ENCODE results near the gene CARNS1. TPM values are rescaled to one million over a fixed set of nuclear protein-coding genes. Genes with fewer than 3 reads are reported as not detected.

Gene CARNS1
- total and polyA plus RNA-seq, 12 donors: 0.55 to 26.6 (median 17.4) TPM

- Histone ChIP-seq H3K4me1 (peaks cover 6 to 53% (median 17%) of the 10 kb centered on the region in 9 donors), H3K4me3 (no peak overlapping the region), H3K27me3 (peaks cover 0 to 64% (median 53%) of the 10 kb centered on the region in 7 donors), H3K36me3 (no peaks in the 10 kb centered on the region), H3K9me3 (no peaks in the 10 kb centered on the region), H3K27ac (no peak overlapping the region)
- intact Hi-C loops (cut with DNase I): no loop called here
- 69 to 71% methylated on average over 7 of the region's 7 CpGs for WGBS, 2 donors
- DNase-seq (no peak), ATAC-seq (no peak)
- TF ChIP-seq, protein P1, sequence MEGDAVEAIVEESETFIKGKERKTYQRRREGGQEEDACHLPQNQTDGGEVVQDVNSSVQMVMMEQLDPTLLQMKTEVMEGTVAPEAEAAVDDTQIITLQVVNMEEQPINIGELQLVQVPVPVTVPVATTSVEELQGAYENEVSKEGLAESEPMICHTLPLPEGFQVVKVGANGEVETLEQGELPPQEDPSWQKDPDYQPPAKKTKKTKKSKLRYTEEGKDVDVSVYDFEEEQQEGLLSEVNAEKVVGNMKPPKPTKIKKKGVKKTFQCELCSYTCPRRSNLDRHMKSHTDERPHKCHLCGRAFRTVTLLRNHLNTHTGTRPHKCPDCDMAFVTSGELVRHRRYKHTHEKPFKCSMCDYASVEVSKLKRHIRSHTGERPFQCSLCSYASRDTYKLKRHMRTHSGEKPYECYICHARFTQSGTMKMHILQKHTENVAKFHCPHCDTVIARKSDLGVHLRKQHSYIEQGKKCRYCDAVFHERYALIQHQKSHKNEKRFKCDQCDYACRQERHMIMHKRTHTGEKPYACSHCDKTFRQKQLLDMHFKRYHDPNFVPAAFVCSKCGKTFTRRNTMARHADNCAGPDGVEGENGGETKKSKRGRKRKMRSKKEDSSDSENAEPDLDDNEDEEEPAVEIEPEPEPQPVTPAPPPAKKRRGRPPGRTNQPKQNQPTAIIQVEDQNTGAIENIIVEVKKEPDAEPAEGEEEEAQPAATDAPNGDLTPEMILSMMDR (IDR thresholded peaks at IDR 0.05): no peak
Measured at GRCh38 chr11:67411785-67412152, 3.7 kb upstream of the CARNS1 start.

DNA sequence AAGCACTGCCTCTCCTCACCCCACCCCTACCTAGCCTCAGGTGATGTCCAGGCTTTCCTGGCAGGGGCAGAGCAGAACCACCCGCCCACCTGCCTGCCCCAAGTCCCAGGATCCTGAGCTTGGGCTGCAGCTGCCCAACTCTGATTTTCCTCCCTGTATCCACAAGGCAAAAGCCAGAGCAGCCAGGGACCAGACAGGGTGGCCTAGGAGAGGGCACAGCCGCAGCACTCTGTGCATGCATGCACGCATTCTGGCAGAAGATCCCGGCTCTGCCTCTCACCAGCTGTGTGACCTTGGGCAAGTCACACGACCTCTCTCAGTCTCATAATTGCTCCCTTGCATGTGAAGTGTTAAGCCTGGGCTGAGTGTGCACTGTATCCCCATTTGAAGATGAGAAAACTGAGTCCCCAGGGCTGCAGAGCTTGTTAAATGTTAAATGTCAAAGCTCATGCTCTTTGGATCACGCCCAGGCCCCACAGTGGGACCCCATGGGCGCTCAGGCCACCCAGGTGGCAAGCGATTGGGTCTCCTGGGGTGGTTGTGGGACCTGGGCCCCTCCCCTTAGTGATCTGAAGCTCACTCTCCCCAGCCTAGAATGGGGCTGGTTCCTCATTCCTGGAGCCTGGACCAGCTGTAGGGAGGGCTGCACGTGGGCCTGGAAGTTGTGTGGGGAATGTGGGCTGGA, 2.8 kb upstream of the CARNS1 start:
- DNase-seq (no peak), ATAC-seq (no peak)
- Histone ChIP-seq H3K27me3 (peaks cover 0 to 64% (median 53%) of the 10 kb centered on the region in 7 donors), H3K4me1 (peaks cover 6 to 57% (median 26%) of the 10 kb centered on the region in 9 donors), H3K36me3 (no peaks in the 10 kb centered on the region), H3K9me3 (no peaks in the 10 kb centered on the region), H3K27ac (no peak overlapping the region), H3K4me3 (no peak overlapping the region)
- intact Hi-C loops (cut with DNase I): no loop called here
- TF ChIP-seq, protein P1 (IDR thresholded peaks at IDR 0.05): no peak
- WGBS, 2 donors: 69 to 73% methylated on average over 9 of the region's 9 CpGs

DNA sequence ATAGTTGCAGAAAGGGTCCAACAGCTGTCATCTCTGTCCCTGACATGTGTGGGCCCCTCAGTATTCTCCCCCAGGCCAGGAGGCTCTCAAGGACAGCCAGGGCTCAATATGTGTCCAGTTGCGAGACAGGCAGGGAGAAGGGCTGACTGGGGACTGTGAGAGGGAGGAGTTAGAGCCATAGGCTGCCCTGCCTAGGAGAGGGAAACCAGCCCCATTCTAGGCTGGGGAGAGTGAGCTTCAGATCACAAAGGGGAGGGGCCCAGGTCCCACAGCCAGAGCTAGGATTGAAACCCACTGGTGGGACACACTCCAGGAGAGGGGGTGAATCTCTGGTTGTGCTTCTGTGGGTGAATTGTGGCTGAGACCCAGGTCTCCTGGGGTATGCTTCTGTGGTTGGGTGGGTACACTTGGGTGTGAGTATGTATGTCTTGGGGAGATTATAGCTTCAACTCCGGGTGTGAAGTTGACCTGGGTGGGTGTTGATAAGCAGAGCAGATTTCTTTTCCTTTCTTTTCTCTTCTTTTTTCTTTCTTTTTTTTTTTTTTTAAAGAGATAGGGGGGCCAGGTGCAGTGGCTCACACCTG, 2.1 kb upstream of the CARNS1 start:
- H3K27me3 ChIP-seq: peaks cover 0 to 64% (median 53%) of the 10 kb centered on the region in 7 donors
- H3K9me3 ChIP-seq: no peaks in the 10 kb centered on the region
- no peak overlapping the region for H3K4me3 ChIP-seq
- H3K27ac ChIP-seq: no peak overlapping the region
- H3K36me3 ChIP-seq: no peaks in the 10 kb centered on the region
- intact Hi-C loops (cut with DNase I): no loop called here
- DNase-seq: no peak
- H3K4me1 ChIP-seq: peaks cover 8 to 50% (median 33%) of the 10 kb centered on the region in 9 donors
- ATAC-seq: no peak
- TF ChIP-seq, protein P1 (IDR thresholded peaks at IDR 0.05): no peak
- WGBS, 2 donors: 57 to 70% methylated on average over 2 of the region's 2 CpGs

GRCh38 chr11:67416416-67417335, 1.2 kb downstream of the CARNS1 start:
- H3K4me1 ChIP-seq: peaks cover 20 to 61% (median 48%) of the 10 kb centered on the region in 9 donors
- H3K27me3 ChIP-seq: peaks cover 0 to 36% (median 25%) of the 10 kb centered on the region in 7 donors
- TF ChIP-seq, protein P1 (IDR thresholded peaks at IDR 0.05): no peak
- peak overlapping the region in 1 of 10 donors; percentile 46 for H3K4me3 ChIP-seq
- peak overlapping the region in 9 of 10 donors; percentile 76 to 98 (median 93) for H3K27ac ChIP-seq
- 53 to 55% methylated on average over 21 of the region's 21 CpGs for WGBS, 2 donors
- DNase-seq (no peak), ATAC-seq (no peak)
- intact Hi-C loops (cut with DNase I): no loop called here
- H3K9me3 ChIP-seq: no peaks in the 10 kb centered on the region
- H3K36me3 ChIP-seq: no peaks in the 10 kb centered on the region
